ENCODE data around the gene FMOD.

GRCh38 chr1:203325418-203326091 lies 25.4 kb downstream of the FMOD start:
- TF ChIP-seq CTCF (IDR thresholded peaks at IDR 0.05; ENCODE audit: insufficient read depth, low read length, poor library complexity, severe bottlenecking) (no peak), EZH2phosphoT487 (conservative IDR thresholded peaks at IDR 0.05; ENCODE audit: low read length) (no peak)
